ENCODE measurements around the gene LOXL1. TPM values are rescaled to one million over a fixed set of nuclear protein-coding genes. Genes with fewer than 3 reads are reported as not detected.
"Not testable (repeated sequence)": the region's sequence is repeated elsewhere in the genome, so short reads cannot be mapped to it uniquely, and the experiment has no call there.

Gene LOXL1
- polyA plus RNA-seq, 1 donor from 2014 or later = 2.1 TPM

DNA sequence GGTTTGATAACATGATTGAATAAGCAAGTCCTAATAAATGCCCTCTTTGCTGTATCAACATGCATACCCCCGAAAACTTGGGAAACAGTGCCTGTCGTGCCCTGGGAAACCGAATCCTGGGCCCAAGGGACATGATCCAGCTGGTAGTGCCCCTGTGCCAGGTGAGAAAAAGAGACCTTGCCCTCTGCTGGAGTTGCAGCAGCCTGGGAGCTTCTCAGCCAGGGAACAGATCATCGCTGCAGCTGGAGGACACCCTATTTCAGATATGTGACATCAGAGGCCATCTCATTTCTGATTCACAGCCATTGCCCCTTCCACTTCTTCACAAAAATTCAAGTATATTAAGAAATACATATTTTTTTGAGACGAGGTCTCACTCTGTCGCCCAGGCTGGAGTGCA lies 33.5 kb downstream of the LOXL1 start:
- H3K9ac ChIP-seq (ENCODE audit: low read length) = no peak overlapping the region
- no peak overlapping the region for H2AFZ ChIP-seq (ENCODE audit: low read depth, low read length)
- no peaks in the 10 kb centered on the region for H3F3A ChIP-seq (ENCODE audit: insufficient read depth, low read length, poor library complexity, severe bottlenecking)
- no peak overlapping the region for H3K4me3 ChIP-seq (ENCODE audit: low read length)
- TF ChIP-seq, protein P1, sequence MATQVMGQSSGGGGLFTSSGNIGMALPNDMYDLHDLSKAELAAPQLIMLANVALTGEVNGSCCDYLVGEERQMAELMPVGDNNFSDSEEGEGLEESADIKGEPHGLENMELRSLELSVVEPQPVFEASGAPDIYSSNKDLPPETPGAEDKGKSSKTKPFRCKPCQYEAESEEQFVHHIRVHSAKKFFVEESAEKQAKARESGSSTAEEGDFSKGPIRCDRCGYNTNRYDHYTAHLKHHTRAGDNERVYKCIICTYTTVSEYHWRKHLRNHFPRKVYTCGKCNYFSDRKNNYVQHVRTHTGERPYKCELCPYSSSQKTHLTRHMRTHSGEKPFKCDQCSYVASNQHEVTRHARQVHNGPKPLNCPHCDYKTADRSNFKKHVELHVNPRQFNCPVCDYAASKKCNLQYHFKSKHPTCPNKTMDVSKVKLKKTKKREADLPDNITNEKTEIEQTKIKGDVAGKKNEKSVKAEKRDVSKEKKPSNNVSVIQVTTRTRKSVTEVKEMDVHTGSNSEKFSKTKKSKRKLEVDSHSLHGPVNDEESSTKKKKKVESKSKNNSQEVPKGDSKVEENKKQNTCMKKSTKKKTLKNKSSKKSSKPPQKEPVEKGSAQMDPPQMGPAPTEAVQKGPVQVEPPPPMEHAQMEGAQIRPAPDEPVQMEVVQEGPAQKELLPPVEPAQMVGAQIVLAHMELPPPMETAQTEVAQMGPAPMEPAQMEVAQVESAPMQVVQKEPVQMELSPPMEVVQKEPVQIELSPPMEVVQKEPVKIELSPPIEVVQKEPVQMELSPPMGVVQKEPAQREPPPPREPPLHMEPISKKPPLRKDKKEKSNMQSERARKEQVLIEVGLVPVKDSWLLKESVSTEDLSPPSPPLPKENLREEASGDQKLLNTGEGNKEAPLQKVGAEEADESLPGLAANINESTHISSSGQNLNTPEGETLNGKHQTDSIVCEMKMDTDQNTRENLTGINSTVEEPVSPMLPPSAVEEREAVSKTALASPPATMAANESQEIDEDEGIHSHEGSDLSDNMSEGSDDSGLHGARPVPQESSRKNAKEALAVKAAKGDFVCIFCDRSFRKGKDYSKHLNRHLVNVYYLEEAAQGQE (IDR thresholded peaks at IDR 0.05; ENCODE audit: borderline replicate concordance) = no peak
- no peak for TF ChIP-seq EZH2 (IDR thresholded peaks at IDR 0.05; ENCODE audit: borderline replicate concordance, insufficient read depth, low read length, poor library complexity, severe bottlenecking)
- no peak for TF ChIP-seq RAD21 (conservative IDR thresholded peaks at IDR 0.05)
- TF ChIP-seq MXI1 (conservative IDR thresholded peaks at IDR 0.05; ENCODE audit: poor library complexity, severe bottlenecking) = no peak
- no peak for TF ChIP-seq POLR2AphosphoS5 (IDR thresholded peaks at IDR 0.05)
- TF ChIP-seq SMC3 (conservative IDR thresholded peaks at IDR 0.05; ENCODE audit: poor library complexity) = no peak
- TF ChIP-seq, protein P2, sequence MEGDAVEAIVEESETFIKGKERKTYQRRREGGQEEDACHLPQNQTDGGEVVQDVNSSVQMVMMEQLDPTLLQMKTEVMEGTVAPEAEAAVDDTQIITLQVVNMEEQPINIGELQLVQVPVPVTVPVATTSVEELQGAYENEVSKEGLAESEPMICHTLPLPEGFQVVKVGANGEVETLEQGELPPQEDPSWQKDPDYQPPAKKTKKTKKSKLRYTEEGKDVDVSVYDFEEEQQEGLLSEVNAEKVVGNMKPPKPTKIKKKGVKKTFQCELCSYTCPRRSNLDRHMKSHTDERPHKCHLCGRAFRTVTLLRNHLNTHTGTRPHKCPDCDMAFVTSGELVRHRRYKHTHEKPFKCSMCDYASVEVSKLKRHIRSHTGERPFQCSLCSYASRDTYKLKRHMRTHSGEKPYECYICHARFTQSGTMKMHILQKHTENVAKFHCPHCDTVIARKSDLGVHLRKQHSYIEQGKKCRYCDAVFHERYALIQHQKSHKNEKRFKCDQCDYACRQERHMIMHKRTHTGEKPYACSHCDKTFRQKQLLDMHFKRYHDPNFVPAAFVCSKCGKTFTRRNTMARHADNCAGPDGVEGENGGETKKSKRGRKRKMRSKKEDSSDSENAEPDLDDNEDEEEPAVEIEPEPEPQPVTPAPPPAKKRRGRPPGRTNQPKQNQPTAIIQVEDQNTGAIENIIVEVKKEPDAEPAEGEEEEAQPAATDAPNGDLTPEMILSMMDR (IDR thresholded peaks at IDR 0.05; ENCODE audit: poor library complexity, severe bottlenecking) = no peak
- no peak for TF ChIP-seq EP300 (conservative IDR thresholded peaks at IDR 0.05; ENCODE audit: poor library complexity, severe bottlenecking)
- no peak for TF ChIP-seq TAF1 (IDR thresholded peaks at IDR 0.05; ENCODE audit: low read depth)
- H3K36me3 ChIP-seq (ENCODE audit: insufficient read depth, low read length) = no peaks in the 10 kb centered on the region
- no peaks in the 10 kb centered on the region for H3K9me3 ChIP-seq (ENCODE audit: low read length)
- H3K27me3 ChIP-seq (ENCODE audit: insufficient read depth, low read depth, low read length) = no peaks in the 10 kb centered on the region
- no peaks in the 10 kb centered on the region for H4K20me1 ChIP-seq (ENCODE audit: insufficient read depth)
- H3K79me2 ChIP-seq (replicated peaks; ENCODE audit: insufficient read depth, low read length) = no peaks in the 10 kb centered on the region
- no peak overlapping the region for H3K4me2 ChIP-seq (ENCODE audit: low read length)
- no peak overlapping the region for H3K27ac ChIP-seq (ENCODE audit: low read length)
- H3K9me2 ChIP-seq (ENCODE audit: insufficient read depth, low read length) = no peaks in the 10 kb centered on the region

DNA sequence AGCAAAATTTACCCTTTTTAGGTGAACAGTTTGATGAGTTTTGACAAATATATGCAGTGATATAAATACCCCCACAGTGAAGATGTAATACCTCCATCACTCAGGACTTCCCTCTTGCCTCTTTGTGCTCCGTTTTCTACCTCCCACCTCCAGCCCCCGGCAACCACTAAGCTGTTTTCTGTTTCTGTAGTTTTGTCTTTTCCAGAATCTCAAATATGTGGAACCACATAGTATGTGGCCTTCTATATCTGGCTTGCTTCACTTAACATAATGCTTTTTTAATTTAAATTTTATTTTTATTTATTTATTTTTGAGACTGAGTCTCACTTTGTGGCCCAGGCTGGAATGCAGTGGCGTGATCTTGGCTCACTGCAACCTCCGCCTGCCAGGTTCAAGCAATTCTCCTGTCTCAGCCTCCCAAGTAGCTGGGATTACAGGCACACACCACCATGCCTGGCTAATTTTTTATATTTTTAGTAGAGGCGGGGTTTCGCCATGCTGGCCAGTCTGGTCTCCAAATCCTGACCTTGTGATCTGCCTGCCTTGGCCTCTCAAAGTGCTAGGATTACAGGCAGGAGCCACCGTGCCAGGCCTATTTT lies 34.3 kb downstream of the LOXL1 start:
- H3K79me2 ChIP-seq (replicated peaks; ENCODE audit: insufficient read depth, low read length); H2AFZ ChIP-seq (ENCODE audit: low read depth, low read length); H3K4me2 ChIP-seq (ENCODE audit: low read length); H3K9me3 ChIP-seq (ENCODE audit: low read length); H3K9me2 ChIP-seq (ENCODE audit: insufficient read depth, low read length); H3K27ac ChIP-seq (ENCODE audit: low read length); H3K36me3 ChIP-seq (ENCODE audit: insufficient read depth, low read length); H3F3A ChIP-seq (ENCODE audit: insufficient read depth, low read length, poor library complexity, severe bottlenecking); H4K20me1 ChIP-seq (ENCODE audit: insufficient read depth); H3K9ac ChIP-seq (ENCODE audit: low read length); H3K4me3 ChIP-seq (ENCODE audit: low read length); H3K27me3 ChIP-seq (ENCODE audit: insufficient read depth, low read depth, low read length): not testable (repeated sequence)

DNA sequence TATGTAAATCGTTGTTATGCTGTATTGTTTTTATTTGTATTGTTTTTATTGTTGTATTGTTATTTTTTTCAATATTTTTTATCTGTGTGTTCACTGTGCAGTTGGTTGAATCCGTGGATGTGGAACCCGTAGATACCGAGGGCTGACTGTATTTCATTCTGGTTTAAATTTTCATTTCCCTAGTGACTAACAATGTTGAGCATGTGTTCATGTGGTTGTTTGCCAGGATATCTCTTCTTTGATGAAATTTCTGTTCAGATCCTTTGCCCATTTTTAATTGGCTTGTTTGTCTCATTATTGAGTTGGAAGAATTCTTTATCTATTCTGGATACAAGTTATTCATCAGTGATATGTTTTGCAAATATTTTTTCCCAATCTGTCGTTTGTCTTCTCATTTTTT lies 36.2 kb downstream of the LOXL1 start:
- no peak for TF ChIP-seq RAD21 (conservative IDR thresholded peaks at IDR 0.05)
- TF ChIP-seq, protein P2 (IDR thresholded peaks at IDR 0.05; ENCODE audit: poor library complexity, severe bottlenecking) = no peak
- H3K9ac ChIP-seq (ENCODE audit: low read length) = no peak overlapping the region
- no peaks in the 10 kb centered on the region for H3K27me3 ChIP-seq (ENCODE audit: insufficient read depth, low read depth, low read length)
- H3K9me3 ChIP-seq (ENCODE audit: low read length) = no peaks in the 10 kb centered on the region
- H3K9me2 ChIP-seq (ENCODE audit: insufficient read depth, low read length) = no peaks in the 10 kb centered on the region
- no peaks in the 10 kb centered on the region for H3K36me3 ChIP-seq (ENCODE audit: insufficient read depth, low read length)
- no peaks in the 10 kb centered on the region for H3F3A ChIP-seq (ENCODE audit: insufficient read depth, low read length, poor library complexity, severe bottlenecking)
- H3K4me3 ChIP-seq (ENCODE audit: low read length) = no peak overlapping the region
- H4K20me1 ChIP-seq (ENCODE audit: insufficient read depth) = no peaks in the 10 kb centered on the region
- H2AFZ ChIP-seq (ENCODE audit: low read depth, low read length) = no peak overlapping the region
- H3K4me2 ChIP-seq (ENCODE audit: low read length) = no peak overlapping the region
- no peaks in the 10 kb centered on the region for H3K79me2 ChIP-seq (replicated peaks; ENCODE audit: insufficient read depth, low read length)
- no peak overlapping the region for H3K27ac ChIP-seq (ENCODE audit: low read length)
